ENCODE measurements around the gene KCNK7. TPM values are rescaled to one million over a fixed set of nuclear protein-coding genes. Genes with fewer than 3 reads are reported as not detected.

The KCNK7 gene
- total RNA-seq, 3 donors from 2014 or later (not counting 1 experiment from before 2014, with no cell fraction given): 6.3 to 11.2 (median 7.1) TPM

DNA sequence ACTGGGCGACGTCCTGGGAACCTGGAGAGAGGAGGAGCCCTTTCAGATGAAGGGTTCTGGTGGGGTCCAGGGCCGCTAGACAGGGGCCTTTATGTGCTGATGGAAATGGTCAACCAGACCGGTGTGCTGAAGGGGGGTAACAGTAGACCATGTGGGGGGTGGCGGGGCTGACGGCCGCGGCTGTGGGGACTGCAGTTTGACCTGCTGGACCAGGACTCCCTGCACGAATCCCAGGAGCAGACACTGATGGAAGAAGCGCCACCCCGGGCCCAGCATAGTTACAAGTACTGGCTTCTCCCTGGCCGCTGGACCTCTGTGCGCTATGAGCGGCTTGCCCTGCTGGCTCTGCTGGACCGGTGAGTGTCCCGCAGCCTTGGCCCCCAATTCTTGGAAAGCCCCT lies 26.4 kb upstream of the KCNK7 start:
- Histone ChIP-seq H3K27me3 (ENCODE audit: control insufficient read depth, insufficient read depth, low read length) (no peaks in the 10 kb centered on the region), H3K4me1 (ENCODE audit: control insufficient read depth, insufficient read depth, low read length) (peaks cover 17% of the 10 kb centered on the region), H3K27ac (ENCODE audit: low read length) (no peak overlapping the region), H3K36me3 (ENCODE audit: control insufficient read depth, insufficient read depth, low read length) (peaks cover 87% of the 10 kb centered on the region), H3K4me3 (ENCODE audit: low read length) (no peak overlapping the region), H3K9me3 (ENCODE audit: control insufficient read depth, insufficient read depth, low read length) (no peaks in the 10 kb centered on the region)
- Mint-ChIP-seq H3K4me1 (peaks cover 9 to 28% of the 10 kb centered on the region in 2 donors), H3K4me3 (no peak overlapping the region), H3K27me3 (ENCODE audit: low read depth in 2 of 2) (no peaks in the 10 kb centered on the region), H3K9me3 (no peaks in the 10 kb centered on the region), H3K36me3 (no peaks in the 10 kb centered on the region), H3K27ac (no peak overlapping the region)
- intact Hi-C loops (cut with micrococcal nuclease): no loop called here
- TF ChIP-seq, protein P1, sequence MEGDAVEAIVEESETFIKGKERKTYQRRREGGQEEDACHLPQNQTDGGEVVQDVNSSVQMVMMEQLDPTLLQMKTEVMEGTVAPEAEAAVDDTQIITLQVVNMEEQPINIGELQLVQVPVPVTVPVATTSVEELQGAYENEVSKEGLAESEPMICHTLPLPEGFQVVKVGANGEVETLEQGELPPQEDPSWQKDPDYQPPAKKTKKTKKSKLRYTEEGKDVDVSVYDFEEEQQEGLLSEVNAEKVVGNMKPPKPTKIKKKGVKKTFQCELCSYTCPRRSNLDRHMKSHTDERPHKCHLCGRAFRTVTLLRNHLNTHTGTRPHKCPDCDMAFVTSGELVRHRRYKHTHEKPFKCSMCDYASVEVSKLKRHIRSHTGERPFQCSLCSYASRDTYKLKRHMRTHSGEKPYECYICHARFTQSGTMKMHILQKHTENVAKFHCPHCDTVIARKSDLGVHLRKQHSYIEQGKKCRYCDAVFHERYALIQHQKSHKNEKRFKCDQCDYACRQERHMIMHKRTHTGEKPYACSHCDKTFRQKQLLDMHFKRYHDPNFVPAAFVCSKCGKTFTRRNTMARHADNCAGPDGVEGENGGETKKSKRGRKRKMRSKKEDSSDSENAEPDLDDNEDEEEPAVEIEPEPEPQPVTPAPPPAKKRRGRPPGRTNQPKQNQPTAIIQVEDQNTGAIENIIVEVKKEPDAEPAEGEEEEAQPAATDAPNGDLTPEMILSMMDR (IDR thresholded peaks at IDR 0.05): no peak
- WGBS (ENCODE audit: insufficient coverage): 98% methylated on average over 16 of the region's 16 CpGs
- DNase-seq: no peak
- ATAC-seq: no peak

DNA sequence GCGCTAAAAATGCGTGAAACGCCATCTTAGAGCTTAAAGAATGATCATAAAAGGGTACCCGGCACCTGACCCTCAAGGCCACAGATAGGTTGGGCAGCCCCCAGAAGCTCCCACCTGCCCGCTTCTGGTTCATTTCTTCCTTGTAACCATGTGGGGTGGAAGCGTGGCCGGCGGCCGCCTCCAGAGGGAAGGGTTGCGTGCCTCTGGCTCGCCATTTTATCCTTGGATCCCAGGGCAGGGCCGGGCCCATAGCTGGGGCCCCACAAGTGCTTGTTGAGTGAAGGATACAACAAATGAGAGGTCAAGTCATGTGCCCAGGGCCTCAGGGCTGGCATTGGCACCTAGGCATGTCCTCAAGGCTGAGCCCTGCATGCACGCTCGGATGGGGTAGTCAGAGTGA lies 25.9 kb upstream of the KCNK7 start:
- peaks cover 21% of the 10 kb centered on the region for H3K4me1 ChIP-seq (ENCODE audit: control insufficient read depth, insufficient read depth, low read length)
- peaks cover 83% of the 10 kb centered on the region for H3K36me3 ChIP-seq (ENCODE audit: control insufficient read depth, insufficient read depth, low read length)
- WGBS (ENCODE audit: insufficient coverage): 98% methylated on average over 14 of the region's 14 CpGs
- ATAC-seq (no peak), DNase-seq (no peak)
- H3K27ac Mint-ChIP-seq: no peak overlapping the region
- no peak overlapping the region for H3K4me3 ChIP-seq (ENCODE audit: low read length)
- H3K27ac ChIP-seq (ENCODE audit: low read length): no peak overlapping the region
- intact Hi-C loops (cut with micrococcal nuclease): no loop called here
- H3K9me3 Mint-ChIP-seq: no peaks in the 10 kb centered on the region
- H3K27me3 ChIP-seq (ENCODE audit: control insufficient read depth, insufficient read depth, low read length): no peaks in the 10 kb centered on the region
- peaks cover 14 to 33% of the 10 kb centered on the region in 2 donors for H3K4me1 Mint-ChIP-seq
- TF ChIP-seq, protein P1 (IDR thresholded peaks at IDR 0.05): no peak
- H3K36me3 Mint-ChIP-seq: no peaks in the 10 kb centered on the region
- no peak overlapping the region for H3K4me3 Mint-ChIP-seq
- no peaks in the 10 kb centered on the region for H3K9me3 ChIP-seq (ENCODE audit: control insufficient read depth, insufficient read depth, low read length)
- H3K27me3 Mint-ChIP-seq (ENCODE audit: low read depth in 2 of 2): no peaks in the 10 kb centered on the region

DNA sequence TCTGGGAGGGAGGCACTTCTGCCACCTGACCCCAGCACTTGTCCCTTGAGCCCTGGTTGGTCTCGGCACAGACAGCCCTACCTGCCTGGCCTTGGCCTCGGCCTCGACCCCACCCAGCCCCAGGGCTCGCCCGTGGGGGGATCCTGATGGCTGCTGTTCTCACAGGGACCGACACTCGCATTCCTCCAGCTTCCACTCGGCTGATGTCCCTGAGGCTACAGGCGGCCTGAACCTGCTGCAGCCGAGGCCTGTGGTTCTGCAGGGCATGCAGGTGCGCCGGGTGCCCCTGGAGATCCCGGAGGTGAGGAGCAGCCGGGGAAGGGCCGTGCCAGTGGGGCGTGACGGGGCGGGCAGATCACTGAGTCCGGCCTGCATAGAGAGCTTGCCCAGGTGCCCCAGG lies 25.1 kb upstream of the KCNK7 start:
- no peaks in the 10 kb centered on the region for H3K27me3 Mint-ChIP-seq (ENCODE audit: low read depth in 2 of 2)
- peaks cover 11 to 30% of the 10 kb centered on the region in 2 donors for H3K4me1 Mint-ChIP-seq
- Histone ChIP-seq H3K27ac (ENCODE audit: low read length) (no peak overlapping the region), H3K9me3 (ENCODE audit: control insufficient read depth, insufficient read depth, low read length) (no peaks in the 10 kb centered on the region), H3K36me3 (ENCODE audit: control insufficient read depth, insufficient read depth, low read length) (peaks cover 75% of the 10 kb centered on the region), H3K4me1 (ENCODE audit: control insufficient read depth, insufficient read depth, low read length) (peaks cover 17% of the 10 kb centered on the region), H3K4me3 (ENCODE audit: low read length) (no peak overlapping the region), H3K27me3 (ENCODE audit: control insufficient read depth, insufficient read depth, low read length) (no peaks in the 10 kb centered on the region)
- H3K36me3 Mint-ChIP-seq: no peaks in the 10 kb centered on the region
- TF ChIP-seq, protein P1 (IDR thresholded peaks at IDR 0.05): no peak
- H3K4me3 Mint-ChIP-seq: no peak overlapping the region
- 98% methylated on average over 19 of the region's 19 CpGs for WGBS (ENCODE audit: insufficient coverage)
- no peak overlapping the region for H3K27ac Mint-ChIP-seq
- ATAC-seq (no peak), DNase-seq (no peak)
- no peaks in the 10 kb centered on the region for H3K9me3 Mint-ChIP-seq
- intact Hi-C loops (cut with micrococcal nuclease): no loop called here

DNA sequence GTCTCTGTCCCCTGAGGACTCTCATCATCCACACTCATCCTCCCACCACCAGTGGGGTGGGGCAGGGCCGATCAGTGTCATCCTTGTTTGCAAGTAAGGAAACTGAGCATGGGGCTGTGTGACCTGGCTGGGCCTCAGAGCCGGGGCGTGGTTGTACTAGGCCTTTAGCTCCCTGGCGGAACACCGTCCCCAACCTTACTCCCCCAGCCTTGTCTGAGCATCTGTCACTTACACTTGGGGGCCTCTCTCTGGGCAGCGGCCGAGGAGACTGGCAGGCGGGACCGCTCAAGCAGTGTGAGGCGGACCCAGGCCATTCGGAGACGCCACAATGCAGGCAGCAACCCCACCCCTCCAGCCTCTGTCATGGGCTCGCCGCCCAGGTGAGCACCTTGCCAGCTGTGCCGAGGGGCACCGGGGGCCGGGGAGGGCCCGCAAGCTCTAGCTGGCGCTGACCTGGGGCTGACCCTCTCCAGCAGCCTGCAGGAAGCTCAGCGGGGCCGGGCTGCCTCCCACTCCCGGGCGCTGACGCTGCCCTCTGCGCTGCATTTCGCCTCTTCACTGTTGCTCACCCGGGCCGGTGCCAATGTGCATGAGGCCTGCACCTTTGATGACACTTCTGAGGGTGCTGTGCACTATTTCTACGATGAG lies 23.8 kb upstream of the KCNK7 start:
- H3K27me3 ChIP-seq (ENCODE audit: control insufficient read depth, insufficient read depth, low read length): no peaks in the 10 kb centered on the region
- TF ChIP-seq, protein P1 (IDR thresholded peaks at IDR 0.05): no peak
- Mint-ChIP-seq H3K36me3 (no peaks in the 10 kb centered on the region), H3K27ac (peak overlapping the region; percentile 41 to 42), H3K4me3 (no peak overlapping the region), H3K27me3 (ENCODE audit: low read depth in 2 of 2) (no peaks in the 10 kb centered on the region), H3K4me1 (peaks cover 17 to 29% of the 10 kb centered on the region in 2 donors), H3K9me3 (no peaks in the 10 kb centered on the region)
- peaks cover 22% of the 10 kb centered on the region for H3K4me1 ChIP-seq (ENCODE audit: control insufficient read depth, insufficient read depth, low read length)
- peaks cover 65% of the 10 kb centered on the region for H3K36me3 ChIP-seq (ENCODE audit: control insufficient read depth, insufficient read depth, low read length)
- no peak for DNase-seq
- H3K9me3 ChIP-seq (ENCODE audit: control insufficient read depth, insufficient read depth, low read length): no peaks in the 10 kb centered on the region
- no peak overlapping the region for H3K4me3 ChIP-seq (ENCODE audit: low read length)
- no peak for ATAC-seq
- 97% methylated on average over 29 of the region's 29 CpGs for WGBS (ENCODE audit: insufficient coverage)
- no peak overlapping the region for H3K27ac ChIP-seq (ENCODE audit: low read length)
- intact Hi-C loops (cut with micrococcal nuclease): loop anchor here (5.0 kb wide), 1 partner anchor 33 kb away; no protein-coding TSS in a partner anchor
